Transverse colon (tissue), 4 donors: ENCODE measurements around the gene NEDD4L. TPM values are rescaled to one million over a fixed set of nuclear protein-coding genes. Genes with fewer than 3 reads are reported as not detected.

Experiments
- DNase-seq: peaks from one replicate; pipeline ENCODE4 v3.0.0-alpha.2; 2019
- H3K27ac ChIP-seq, 4 donors: fragments of 200-600 bp; sonication (generic); 2 replicates each; pipeline ENCODE4 v1.5.1; 2016 to 2018; ENCODE audit warnings: inconsistent platforms in 4 of 4
- H3K27me3 ChIP-seq: fragments of 200-600 bp; sonication (generic); 2 replicates; pipeline ENCODE4 v1.5.1; 2017; ENCODE audit warnings: inconsistent platforms
- H3K36me3 ChIP-seq, 4 donors: fragments of 200-600 bp; sonication (generic); 2 replicates each; pipeline ENCODE4 v1.5.1; 2017 to 2019; ENCODE audit warnings: inconsistent platforms in 4 of 4
- H3K4me1 ChIP-seq, 4 donors: fragments of 200-600 bp; sonication (generic); 2 replicates each; pipeline ENCODE4 v1.5.1; 2017 to 2020; ENCODE audit warnings: inconsistent platforms in 4 of 4
- H3K4me3 ChIP-seq, 4 donors: fragments of 200-600 bp; sonication (generic); 1 replicate in 1 of 4; 2 replicates in 3 of 4; pipeline versions ENCODE4 v1.5.1 to v1.6.1; 2017 to 2019; ENCODE audit warnings: inconsistent platforms in 4 of 4
- H3K9me3 ChIP-seq, 2 donors: fragments of 200-600 bp; sonication (generic); 2 replicates each; pipeline ENCODE4 v1.5.1; 2017 to 2019; ENCODE audit warnings: inconsistent platforms in 2 of 2
- EP300 ChIP-seq: sonication (generic); formaldehyde crosslinking; IDR thresholded peaks from one replicate; pipeline ENCODE4 v1.6.1; 2017; ENCODE audit warnings: antibody characterized with exemption, low read depth
- POLR2A ChIP-seq: fragments of 450-650 bp; IDR thresholded peaks from one replicate; pipeline ENCODE4 v1.6.1; 2016; ENCODE audit warnings: antibody characterized with exemption, mild to moderate bottlenecking, moderate library complexity
- POLR2AphosphoS5 ChIP-seq, 3 donors: sonication (generic); formaldehyde crosslinking; IDR thresholded peaks; one replicate each; pipeline ENCODE4 v1.6.1; 2016; ENCODE audit warnings: antibody characterized with exemption in 3 of 3
- WGBS, 2 donors: methylation state at CpG; one replicate each; pipeline ENCODE4 v1.1.5; 2018; ENCODE audit warnings: low coverage in 1 of 2; 5-methylcytosine and 5-hydroxymethylcytosine counted together
- in situ Hi-C, 4 donors: fragments of 200-750 bp; cut with MboI; loops; one replicate each; pipeline versions ENCODE4 v1.15.0 to v1.15.1; 2017; ENCODE audit warnings: low sequenced_read_pairs in 3 of 4, low pct_ligation_motif_present in 1 of 4, low pct_unique_long_range_greater_than_20kb in 1 of 4
- intact Hi-C: fragments of 100-400 bp; cut with DNase I; formaldehyde crosslinking; loops from one replicate; pipeline ENCODE4 v1.15.1; 2023; ENCODE audit warnings: low total_unique reads
- total RNA-seq, 4 donors: library from RNA; depleted of rRNA; stranded (reverse); fragments of >200 nt; gene quantifications; one replicate each; pipeline ENCODE4 v1.1.0, GENCODE V29; 2016
- TF ChIP-seq, protein P1 (sequence below), 5 experiments: fragments of 200-600 bp in 3 of 5; fragments of 450-650 bp in 2 of 5; sonication (generic) in 3 of 5; IDR thresholded peaks; 1 replicate in 2 of 5; 2 replicates in 3 of 5; pipeline ENCODE4 v1.5.1; 2016 to 2017; ENCODE audit warnings: antibody characterized with exemption in 5 of 5, inconsistent platforms in 3 of 5, mild to moderate bottlenecking in 2 of 5, moderate library complexity in 1 of 5

Gene NEDD4L
- total RNA-seq, 4 donors from 2014 or later = 217 to 773 (median 305) TPM

DNA sequence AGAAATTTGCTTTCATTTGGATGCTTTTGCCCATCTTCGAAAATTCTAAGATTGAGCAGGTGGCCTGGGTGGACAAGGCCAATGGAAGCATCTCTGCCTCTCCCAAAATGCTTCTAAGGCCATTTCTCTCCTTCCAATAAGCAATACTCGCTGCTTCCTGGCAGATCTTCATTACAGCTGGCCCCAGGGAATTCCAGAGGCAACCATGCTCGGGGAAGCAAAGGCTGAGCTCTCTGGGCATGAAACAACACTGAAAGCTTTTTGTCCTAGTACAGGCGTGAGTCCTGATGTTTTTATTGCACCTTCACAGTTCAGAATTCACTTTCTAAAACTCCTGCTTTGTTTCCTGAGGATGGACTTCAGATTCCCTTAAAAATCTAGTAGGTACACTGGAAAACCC lies 11.8 kb upstream of the NEDD4L start:
- no peak overlapping the region for H3K27ac ChIP-seq
- peaks cover 0 to 14% (median 3%) of the 10 kb centered on the region in 4 donors for H3K4me1 ChIP-seq
- no peak for TF ChIP-seq POLR2AphosphoS5 (IDR thresholded peaks at IDR 0.05)
- TF ChIP-seq, protein P1, sequence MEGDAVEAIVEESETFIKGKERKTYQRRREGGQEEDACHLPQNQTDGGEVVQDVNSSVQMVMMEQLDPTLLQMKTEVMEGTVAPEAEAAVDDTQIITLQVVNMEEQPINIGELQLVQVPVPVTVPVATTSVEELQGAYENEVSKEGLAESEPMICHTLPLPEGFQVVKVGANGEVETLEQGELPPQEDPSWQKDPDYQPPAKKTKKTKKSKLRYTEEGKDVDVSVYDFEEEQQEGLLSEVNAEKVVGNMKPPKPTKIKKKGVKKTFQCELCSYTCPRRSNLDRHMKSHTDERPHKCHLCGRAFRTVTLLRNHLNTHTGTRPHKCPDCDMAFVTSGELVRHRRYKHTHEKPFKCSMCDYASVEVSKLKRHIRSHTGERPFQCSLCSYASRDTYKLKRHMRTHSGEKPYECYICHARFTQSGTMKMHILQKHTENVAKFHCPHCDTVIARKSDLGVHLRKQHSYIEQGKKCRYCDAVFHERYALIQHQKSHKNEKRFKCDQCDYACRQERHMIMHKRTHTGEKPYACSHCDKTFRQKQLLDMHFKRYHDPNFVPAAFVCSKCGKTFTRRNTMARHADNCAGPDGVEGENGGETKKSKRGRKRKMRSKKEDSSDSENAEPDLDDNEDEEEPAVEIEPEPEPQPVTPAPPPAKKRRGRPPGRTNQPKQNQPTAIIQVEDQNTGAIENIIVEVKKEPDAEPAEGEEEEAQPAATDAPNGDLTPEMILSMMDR (IDR thresholded peaks at IDR 0.05) = no peak
- TF ChIP-seq POLR2A = no peak
- TF ChIP-seq EP300 = no peak
- intact Hi-C loops = no loop called here
- in situ Hi-C loops = loop anchor here in 1 of 4 donors (25.0 kb wide), 1 partner anchor 145 kb away; no protein-coding TSS in a partner anchor
- WGBS, 2 donors = 58 to 64% methylated on average over 3 to 4 of the region's 4 CpGs
- H3K9me3 ChIP-seq = no peaks in the 10 kb centered on the region
- DNase-seq = no peak
- H3K4me3 ChIP-seq = no peak overlapping the region
- H3K27me3 ChIP-seq = no peaks in the 10 kb centered on the region
- no peaks in the 10 kb centered on the region for H3K36me3 ChIP-seq

DNA sequence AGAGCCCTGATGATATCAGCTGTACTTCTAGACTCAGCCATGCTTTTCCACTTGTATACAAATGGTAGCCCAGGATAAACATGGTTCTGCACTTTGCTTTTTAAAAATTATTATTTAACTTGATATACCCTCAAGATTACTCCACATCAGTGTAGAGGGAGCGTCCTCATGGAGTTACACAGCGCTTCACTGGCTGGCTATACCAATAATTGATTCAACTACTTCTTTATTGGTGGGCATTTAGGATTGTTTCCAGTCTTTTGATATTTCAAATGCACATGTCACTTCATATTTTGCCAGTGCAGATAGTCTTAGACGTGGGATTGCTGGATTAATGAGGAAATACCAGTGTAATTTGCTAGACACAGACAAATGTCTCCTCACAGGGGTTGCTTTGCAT lies 10.8 kb upstream of the NEDD4L start:
- DNase-seq = no peak
- intact Hi-C loops = no loop called here
- Histone ChIP-seq H3K27me3 (no peaks in the 10 kb centered on the region), H3K4me1 (peaks cover 0 to 9% (median 0%) of the 10 kb centered on the region in 4 donors), H3K27ac (no peak overlapping the region), H3K36me3 (no peaks in the 10 kb centered on the region), H3K9me3 (no peaks in the 10 kb centered on the region), H3K4me3 (no peak overlapping the region)
- WGBS, 2 donors = 57 to 87% methylated on average over 1 to 3 of the region's 3 CpGs
- TF ChIP-seq, protein P1 (IDR thresholded peaks at IDR 0.05) = no peak
- TF ChIP-seq POLR2A = no peak
- no peak for TF ChIP-seq POLR2AphosphoS5 (IDR thresholded peaks at IDR 0.05)
- TF ChIP-seq EP300 = no peak
- in situ Hi-C loops = loop anchor here in 1 of 4 donors (25.0 kb wide), 1 partner anchor 146 kb away; no protein-coding TSS in a partner anchor

DNA sequence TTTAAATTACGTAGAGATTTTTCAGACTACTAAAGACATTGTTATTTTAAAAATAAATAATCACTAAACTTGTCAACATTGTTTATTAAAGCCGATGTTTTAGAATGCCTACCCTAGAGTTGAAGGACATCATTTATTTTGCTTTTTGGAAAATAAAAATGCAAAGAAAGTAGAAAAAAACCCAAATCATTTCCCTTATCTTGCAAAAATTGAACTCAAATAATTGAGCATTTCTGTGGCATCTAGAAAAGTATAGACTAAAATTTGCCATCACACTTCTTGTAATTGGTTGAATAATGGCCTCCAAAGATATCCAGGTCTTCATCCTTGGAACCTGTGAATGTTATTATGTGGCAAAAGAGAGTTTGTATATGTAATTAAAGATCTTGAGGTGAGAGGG lies 9.7 kb upstream of the NEDD4L start:
- intact Hi-C loops = no loop called here
- in situ Hi-C loops = loop anchor here in 1 of 4 donors (25.0 kb wide), 1 partner anchor 147 kb away; no protein-coding TSS in a partner anchor
- no peak for DNase-seq
- no peaks in the 10 kb centered on the region for H3K36me3 ChIP-seq
- H3K27ac ChIP-seq = no peak overlapping the region
- H3K9me3 ChIP-seq = no peaks in the 10 kb centered on the region
- WGBS, 2 donors = 53 to 71% methylated on average over 2 of the region's 2 CpGs
- no peak overlapping the region for H3K4me3 ChIP-seq
- H3K4me1 ChIP-seq = peaks cover 0 to 7% (median 0%) of the 10 kb centered on the region in 4 donors
- H3K27me3 ChIP-seq = no peaks in the 10 kb centered on the region
- TF ChIP-seq, protein P1 (IDR thresholded peaks at IDR 0.05) = no peak
- no peak for TF ChIP-seq EP300
- no peak for TF ChIP-seq POLR2A
- no peak for TF ChIP-seq POLR2AphosphoS5 (IDR thresholded peaks at IDR 0.05)

DNA sequence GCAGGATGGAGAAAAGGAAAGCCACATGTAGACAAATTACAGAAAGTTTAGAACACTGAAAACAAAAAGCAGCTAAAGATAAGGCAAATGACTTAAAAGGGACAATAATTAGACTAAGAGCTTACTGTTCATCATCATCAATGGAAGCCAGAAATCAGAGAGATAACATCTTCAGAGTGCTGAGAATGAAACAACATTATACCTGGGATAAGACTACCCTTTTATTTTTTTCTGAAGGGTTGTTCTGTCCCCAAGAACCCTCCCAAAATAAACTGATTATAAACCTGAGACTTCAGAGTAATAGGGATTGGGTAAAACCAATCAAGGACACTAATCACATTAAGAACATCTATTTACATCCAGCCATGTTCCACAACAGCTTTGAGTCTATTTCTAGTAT lies 6.9 kb upstream of the NEDD4L start:
- in situ Hi-C loops = loop anchor here in 1 of 4 donors (25.0 kb wide), 1 partner anchor 150 kb away; no protein-coding TSS in a partner anchor

More for the DNA sequence above, 6.9 kb upstream of the NEDD4L start:
- DNase-seq = no peak
- Histone ChIP-seq H3K4me1 (peaks cover 0 to 19% (median 5%) of the 10 kb centered on the region in 4 donors), H3K27ac (no peak overlapping the region), H3K36me3 (no peaks in the 10 kb centered on the region), H3K27me3 (no peaks in the 10 kb centered on the region), H3K4me3 (no peak overlapping the region), H3K9me3 (no peaks in the 10 kb centered on the region)
- TF ChIP-seq EP300 (no peak), POLR2AphosphoS5 (IDR thresholded peaks at IDR 0.05) (no peak), POLR2A (no peak)
- TF ChIP-seq, protein P1 (IDR thresholded peaks at IDR 0.05) = no peak
- intact Hi-C loops = no loop called here
